Colonic mucosa (tissue), 4 donors: ENCODE data around the gene TINCR. TPM values are rescaled to one million over a fixed set of nuclear protein-coding genes. Genes with fewer than 3 reads are reported as not detected.

Source experiments
- DNase-seq: peaks from one replicate; pipeline ENCODE4 v3.0.0-alpha.2; 2020
- H3K27ac ChIP-seq: fragments of 200-600 bp; one replicate; pipeline ENCODE4 v1.8.0; 2021
- H3K27me3 ChIP-seq: fragments of 200-600 bp; one replicate; pipeline ENCODE4 v1.8.0; 2021
- H3K36me3 ChIP-seq: fragments of 200-600 bp; one replicate; pipeline ENCODE4 v1.8.0; 2021
- H3K4me1 ChIP-seq: fragments of 200-600 bp; one replicate; pipeline ENCODE4 v1.8.0; 2021; ENCODE audit warnings: mild to moderate bottlenecking
- H3K4me3 ChIP-seq: fragments of 200-600 bp; one replicate; pipeline ENCODE4 v1.8.0; 2021
- H3K9ac ChIP-seq, 2 donors: one replicate each; pipeline ENCODE4 v1.7.0; 2013; ENCODE audit warnings: control low read depth in 2 of 2, low read depth in 2 of 2, low read length in 2 of 2
- H3K9me3 ChIP-seq: fragments of 200-600 bp; one replicate; pipeline ENCODE4 v1.8.0; 2021
- CTCF ChIP-seq: fragments of 200-600 bp; IDR thresholded peaks from one replicate; pipeline ENCODE4 v1.8.0; 2022; ENCODE audit warnings: antibody characterized with exemption, mild to moderate bottlenecking
- intact Hi-C: fragments of 100-400 bp; cut with DNase I; formaldehyde crosslinking; loops from one replicate; pipeline ENCODE4 v1.14.1; 2022
- total RNA-seq, 2 donors: library from RNA; stranded (reverse); fragmentation: NEBNext Ultra II Directional in 1 of 2; extraction: Animal tissue kit (Norgen Biotek cat#: 25700) in 1 of 2; gene quantifications; one replicate each; pipeline ENCODE4 v1.2.1, GENCODE V29; 2021
- donor health status: healthy.
- donor health status: DM: no; HTN: no; CAD: no.
- donor health status: DM: no; HTN: no; CAD: no.

Gene TINCR
- total RNA-seq, 2 donors from 2014 or later: 2.2 to 4.4 TPM

DNA sequence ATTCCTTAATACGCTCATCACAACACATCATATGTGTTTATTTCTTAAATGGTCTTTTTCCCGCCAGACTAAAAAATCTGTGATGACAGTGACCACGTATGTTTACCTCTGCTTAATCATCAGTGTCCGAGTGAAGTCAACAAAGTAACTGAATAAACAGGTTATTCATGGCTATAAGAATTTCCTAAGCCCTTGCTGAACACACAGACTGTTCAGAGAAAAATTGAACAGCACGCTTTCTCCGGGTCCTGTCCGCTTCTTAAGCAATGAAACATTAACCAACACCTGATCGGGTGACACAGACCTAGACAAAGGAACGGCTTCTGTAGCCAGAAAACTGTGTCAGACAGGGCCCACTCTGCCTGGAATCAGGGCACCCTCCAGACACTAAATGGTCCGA, 40.5 kb upstream of the TINCR start:
- Histone ChIP-seq H3K27ac (no peak overlapping the region), H3K4me1 (no peaks in the 10 kb centered on the region), H3K4me3 (no peak overlapping the region), H3K36me3 (peaks cover 25% of the 10 kb centered on the region), H3K9ac (no peak overlapping the region), H3K9me3 (no peaks in the 10 kb centered on the region), H3K27me3 (no peaks in the 10 kb centered on the region)
- DNase-seq: no peak
- intact Hi-C loops: no loop called here
- TF ChIP-seq CTCF: no peak

DNA sequence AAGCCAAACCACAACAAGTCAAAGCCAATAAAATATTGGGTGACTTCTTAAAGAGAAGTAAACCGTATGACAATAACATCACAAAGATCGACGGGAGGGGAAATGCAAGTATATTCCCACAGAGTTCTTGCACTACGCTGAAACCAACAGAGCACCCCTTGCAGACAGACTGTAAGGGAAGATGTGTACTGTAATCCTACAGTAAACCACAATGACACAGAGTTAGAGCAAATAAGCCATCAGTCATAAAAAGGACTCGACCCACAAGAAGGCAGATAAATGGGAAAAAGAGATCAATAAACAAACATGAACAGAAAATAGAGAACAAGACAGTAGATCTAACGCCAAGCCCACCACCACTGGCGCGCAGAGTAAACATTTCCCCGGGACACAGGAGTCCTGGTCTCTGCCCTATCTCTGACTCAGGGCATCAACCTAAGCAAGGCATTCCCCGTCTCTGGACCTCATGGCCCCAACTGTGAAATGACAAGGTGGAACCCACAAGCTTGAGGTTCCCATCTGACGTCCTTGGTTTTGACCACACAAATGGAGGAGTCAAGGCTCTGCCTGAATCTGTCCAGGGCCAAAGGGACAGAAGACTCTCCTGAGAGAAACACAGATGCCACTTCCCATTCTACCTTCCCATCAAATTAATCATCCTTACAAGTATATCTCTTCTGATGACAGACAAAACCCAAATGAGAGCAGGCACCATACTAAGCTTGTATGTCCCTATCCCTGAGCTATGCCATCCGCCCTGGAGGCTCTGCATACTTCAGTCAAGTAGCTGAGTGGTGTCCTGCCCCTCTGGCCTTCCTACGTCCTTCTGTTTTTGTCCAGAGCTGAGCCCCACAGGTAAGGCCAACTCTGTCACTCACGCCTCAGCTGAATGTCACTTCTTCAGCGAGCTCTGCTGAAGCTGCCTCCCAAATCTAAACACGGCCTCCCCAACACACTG, 39.8 kb upstream of the TINCR start:
- no peaks in the 10 kb centered on the region for H3K27me3 ChIP-seq
- no peak overlapping the region for H3K9ac ChIP-seq
- no peak for TF ChIP-seq CTCF
- intact Hi-C loops: no loop called here
- no peaks in the 10 kb centered on the region for H3K9me3 ChIP-seq
- H3K4me1 ChIP-seq: no peaks in the 10 kb centered on the region
- no peak for DNase-seq
- H3K27ac ChIP-seq: no peak overlapping the region
- no peak overlapping the region for H3K4me3 ChIP-seq
- peaks cover 18% of the 10 kb centered on the region for H3K36me3 ChIP-seq

GRCh38 chr19:5605362-5605761, 37.6 kb upstream of the TINCR start:
- no peak for TF ChIP-seq CTCF
- H3K36me3 ChIP-seq: peaks cover 18% of the 10 kb centered on the region
- intact Hi-C loops: no loop called here

DNA sequence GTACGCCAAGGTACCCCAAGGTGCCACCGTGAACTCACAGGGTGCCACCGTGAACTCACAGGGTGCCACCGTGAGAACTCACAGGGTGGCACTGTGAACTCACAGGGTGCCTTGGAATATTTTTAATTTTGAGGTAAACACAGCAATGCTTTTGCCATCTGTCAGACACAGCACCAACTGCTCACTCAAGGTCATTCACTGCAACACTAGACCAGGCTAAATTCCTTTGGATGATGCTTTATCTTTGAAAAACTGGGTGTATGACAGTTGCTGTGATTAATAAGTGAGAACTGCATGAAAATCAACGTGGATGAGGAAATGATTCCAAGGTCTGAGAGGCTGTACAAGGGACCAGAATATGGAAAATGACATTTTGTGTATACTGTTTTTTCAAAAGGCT, 35.9 kb upstream of the TINCR start:
- Histone ChIP-seq H3K9me3 (no peaks in the 10 kb centered on the region), H3K4me3 (no peak overlapping the region), H3K27ac (no peak overlapping the region), H3K36me3 (peaks cover 18% of the 10 kb centered on the region), H3K4me1 (no peaks in the 10 kb centered on the region), H3K27me3 (no peaks in the 10 kb centered on the region), H3K9ac (no peak overlapping the region)
- DNase-seq: no peak
- no peak for TF ChIP-seq CTCF
- intact Hi-C loops: no loop called here

More at GRCh38 chr19:5605362-5605761, 37.6 kb upstream of the TINCR start:
- H3K9ac ChIP-seq: no peak overlapping the region
- H3K9me3 ChIP-seq: no peaks in the 10 kb centered on the region
- H3K27ac ChIP-seq: no peak overlapping the region
- no peak overlapping the region for H3K4me3 ChIP-seq
- DNase-seq: no peak
- no peaks in the 10 kb centered on the region for H3K27me3 ChIP-seq
- no peaks in the 10 kb centered on the region for H3K4me1 ChIP-seq

DNA sequence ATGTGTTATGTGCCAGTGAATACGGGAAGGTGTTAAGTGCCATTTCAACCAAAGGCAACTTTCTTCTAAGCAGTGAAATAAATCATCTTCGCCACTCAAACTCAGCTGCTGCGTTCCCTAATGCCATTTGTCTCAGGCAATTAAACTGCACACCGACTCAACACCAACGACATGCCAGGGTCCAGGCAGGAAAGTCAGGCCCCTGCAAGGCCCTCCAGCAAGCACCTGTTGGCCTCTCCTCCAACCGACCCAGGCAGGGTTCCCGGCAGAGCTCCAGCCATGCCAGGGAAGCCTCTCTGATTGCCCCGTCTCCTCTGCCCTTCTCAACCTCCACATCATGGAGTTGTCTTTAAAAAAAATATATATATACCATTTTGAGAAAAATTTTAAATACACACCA, 33.0 kb upstream of the TINCR start:
- intact Hi-C loops: no loop called here
- Histone ChIP-seq H3K4me3 (no peak overlapping the region), H3K36me3 (peaks cover 35% of the 10 kb centered on the region), H3K27ac (no peak overlapping the region), H3K9me3 (no peaks in the 10 kb centered on the region), H3K9ac (no peak overlapping the region), H3K27me3 (no peaks in the 10 kb centered on the region), H3K4me1 (no peaks in the 10 kb centered on the region)
- no peak for TF ChIP-seq CTCF
- no peak for DNase-seq
